Adrenal gland (tissue), 5 donors: Measurements from ENCODE around the gene UBE2E1.

Experiments
- POLR2A ChIP-seq, 2 donors: fragments of 450-650 bp; IDR thresholded peaks; one replicate each; pipeline ENCODE4 v1.6.1; 2017; ENCODE audit warnings: antibody characterized with exemption in 2 of 2, mild to moderate bottlenecking in 2 of 2, moderate library complexity in 1 of 2
- TF ChIP-seq, protein P1 (sequence below), 6 experiments: fragments of 450-650 bp in 4 of 6; fragments of 200-600 bp in 2 of 6; sonication (generic) in 1 of 6; IDR thresholded peaks; 1 replicate in 5 of 6; 2 replicates in 1 of 6; pipeline versions ENCODE4 v1.5.1 to v1.8.0; 2016 to 2021; ENCODE audit warnings: antibody characterized with exemption in 6 of 6, mild to moderate bottlenecking in 2 of 6, moderate library complexity in 1 of 6
- donor health status: DM: no; HTN: no; CAD: no.

DNA sequence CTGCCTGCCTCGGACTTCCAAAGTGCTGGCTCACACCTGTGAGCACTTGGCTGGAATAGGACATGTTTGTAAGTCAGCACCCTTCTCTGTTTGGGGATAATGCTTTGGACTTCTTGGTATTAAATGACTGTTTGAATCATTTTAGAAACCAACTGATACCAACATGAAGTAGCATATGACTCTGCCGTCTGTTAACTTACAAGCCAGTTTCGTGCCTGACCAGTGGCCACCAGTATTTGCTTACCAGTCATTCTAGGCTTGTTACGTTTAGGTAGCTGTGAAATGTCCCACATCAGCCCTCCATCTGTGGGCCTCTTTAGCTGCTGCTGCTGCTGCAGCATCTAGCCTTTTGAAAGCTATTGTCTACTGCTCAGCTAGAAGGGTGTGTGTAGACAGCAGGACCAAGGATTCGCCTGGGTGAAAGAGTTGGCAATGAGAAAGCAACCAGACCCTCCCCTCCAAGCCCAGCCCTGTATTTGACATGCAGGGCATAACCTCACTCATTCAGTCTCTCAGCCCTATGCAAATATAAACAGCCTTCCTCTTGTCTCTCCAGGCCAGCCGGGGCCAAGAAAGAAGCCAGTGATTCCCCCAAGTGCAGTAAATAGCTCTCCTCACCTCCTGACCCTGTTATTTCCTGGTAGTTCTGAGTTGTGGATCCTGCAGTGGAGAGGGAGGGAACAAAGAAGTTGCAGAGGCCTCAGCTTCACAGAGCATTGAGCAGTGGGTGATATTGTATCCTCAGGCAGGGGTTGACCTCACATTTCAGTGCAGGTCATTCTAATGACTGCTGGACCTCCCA lies 60.0 kb downstream of the UBE2E1 start:
- TF ChIP-seq, protein P1, sequence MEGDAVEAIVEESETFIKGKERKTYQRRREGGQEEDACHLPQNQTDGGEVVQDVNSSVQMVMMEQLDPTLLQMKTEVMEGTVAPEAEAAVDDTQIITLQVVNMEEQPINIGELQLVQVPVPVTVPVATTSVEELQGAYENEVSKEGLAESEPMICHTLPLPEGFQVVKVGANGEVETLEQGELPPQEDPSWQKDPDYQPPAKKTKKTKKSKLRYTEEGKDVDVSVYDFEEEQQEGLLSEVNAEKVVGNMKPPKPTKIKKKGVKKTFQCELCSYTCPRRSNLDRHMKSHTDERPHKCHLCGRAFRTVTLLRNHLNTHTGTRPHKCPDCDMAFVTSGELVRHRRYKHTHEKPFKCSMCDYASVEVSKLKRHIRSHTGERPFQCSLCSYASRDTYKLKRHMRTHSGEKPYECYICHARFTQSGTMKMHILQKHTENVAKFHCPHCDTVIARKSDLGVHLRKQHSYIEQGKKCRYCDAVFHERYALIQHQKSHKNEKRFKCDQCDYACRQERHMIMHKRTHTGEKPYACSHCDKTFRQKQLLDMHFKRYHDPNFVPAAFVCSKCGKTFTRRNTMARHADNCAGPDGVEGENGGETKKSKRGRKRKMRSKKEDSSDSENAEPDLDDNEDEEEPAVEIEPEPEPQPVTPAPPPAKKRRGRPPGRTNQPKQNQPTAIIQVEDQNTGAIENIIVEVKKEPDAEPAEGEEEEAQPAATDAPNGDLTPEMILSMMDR (IDR thresholded peaks at IDR 0.05), result no peak
- no peak for TF ChIP-seq POLR2A (IDR thresholded peaks at IDR 0.05)
